Panc1 (cell line): ENCODE data around the gene LMF1. TPM values are rescaled to one million over a fixed set of nuclear protein-coding genes. Genes with fewer than 3 reads are reported as not detected.

Experiments
- ATAC-seq: fragments of 200-7000 bp; cut with Tn5 transposase; 2 replicates; pipeline ENCODE4 v1.9.1; 2020; ENCODE audit warnings: mild to moderate bottlenecking, moderate library complexity
- BruUV-seq: library from RNA; stranded (reverse); fragments of 400-500 nt; replicated peaks from 2 replicates; lab custom pipeline; 2021; lab: Mats Ljungman, UMichigan
- CTCF ChIA-PET: fragments of 300-600 bp; sonication (Branson Sonifier 250); formaldehyde crosslinking; loops from one replicate; lab custom pipeline; 2022; ENCODE audit warnings: antibody characterized with exemption; lab: Charles Lee
- POLR2A ChIA-PET: fragments of 300-600 bp; sonication (Branson Sonifier 250); formaldehyde crosslinking; loops from one replicate; lab custom pipeline; 2022; ENCODE audit warnings: antibody characterized with exemption; lab: Charles Lee
- DNase-seq: peaks from one replicate; pipeline ENCODE4 v3.0.0-alpha.2; 2010; ENCODE audit warnings: low read depth, low spot score
- H3K27ac ChIP-seq: 2 replicates; pipeline ENCODE4 v1.5.1; 2011; ENCODE audit warnings: mild to moderate bottlenecking, low read length, inconsistent platforms
- H3K27me3 ChIP-seq: fragments of 200-500 bp; sonication (Bioruptor generic); 2 replicates; pipeline ENCODE4 v1.6.0; 2014; ENCODE audit warnings: low read length, inconsistent platforms; ENCODE audit not compliant: control insufficient read depth, insufficient read depth
- H3K36me3 ChIP-seq: fragments of 200-500 bp; sonication (Bioruptor generic); 2 replicates; pipeline ENCODE4 v1.5.1; 2014; ENCODE audit warnings: inconsistent platforms, mild to moderate bottlenecking, low read length, moderate library complexity; ENCODE audit not compliant: control insufficient read depth, insufficient read depth
- H3K4me1 ChIP-seq: 2 replicates; pipeline ENCODE4 v1.5.1; 2011; ENCODE audit warnings: inconsistent platforms, mild to moderate bottlenecking, low read length, moderate library complexity; ENCODE audit not compliant: control insufficient read depth, insufficient read depth
- H3K4me3 ChIP-seq, 2 experiments: 2 replicates each; pipeline ENCODE4 v1.5.1; 2011 to 2012; ENCODE audit warnings: low read depth in 2 of 2, low read length in 2 of 2, mild to moderate bottlenecking in 2 of 2, inconsistent platforms in 1 of 2, moderate library complexity in 1 of 2
- H3K9me3 ChIP-seq: fragments of 200-500 bp; sonication (Bioruptor generic); 2 replicates; pipeline ENCODE4 v1.5.1; 2014; ENCODE audit warnings: low read depth, mild to moderate bottlenecking, inconsistent platforms, low read length, moderate library complexity; ENCODE audit not compliant: control insufficient read depth, insufficient read depth
- CTCF ChIP-seq: fragments of 450-650 bp; IDR thresholded peaks from 2 replicates; pipeline ENCODE4 v1.5.1; 2017; ENCODE audit warnings: mild to moderate bottlenecking
- POLR2AphosphoS5 ChIP-seq: IDR thresholded peaks from 2 replicates; pipeline ENCODE4 v1.6.1; 2012; ENCODE audit warnings: mild to moderate bottlenecking, low read depth, low read length, moderate library complexity
- REST ChIP-seq, 2 experiments: IDR thresholded peaks; 2 replicates each; pipeline ENCODE4 v1.6.1; 2011 to 2012; ENCODE audit warnings: low read depth in 2 of 2, control low read depth in 1 of 2, low read length in 1 of 2, mild to moderate bottlenecking in 1 of 2, moderate library complexity in 1 of 2; ENCODE audit not compliant: insufficient read depth in 1 of 2
- SIN3A ChIP-seq: IDR thresholded peaks from 2 replicates; pipeline ENCODE4 v1.6.1; 2012; ENCODE audit warnings: low read depth, mild to moderate bottlenecking, low read length, moderate library complexity, borderline replicate concordance; ENCODE audit not compliant: insufficient read depth
- TCF7L2 ChIP-seq: IDR thresholded peaks from 2 replicates; pipeline ENCODE4 v1.6.1; 2011; ENCODE audit warnings: mild to moderate bottlenecking, low read depth, low read length, inconsistent platforms
- in situ Hi-C: cut with HindIII; loops from 2 replicates; pipeline ENCODE4 v1.10.0; 2016; ENCODE audit warnings: low sequenced_read_pairs, low pct_unique_long_range_greater_than_20kb
- intact Hi-C: fragments of 100-400 bp; cut with micrococcal nuclease; formaldehyde crosslinking; loops from one replicate; pipeline ENCODE4 v1.10.0; 2022; ENCODE audit not compliant: unreplicated experiment
- total RNA-seq: library from RNA; stranded (reverse); gene quantifications from one replicate; pipeline ENCODE4 v1.2.1, GENCODE V29; 2021; ENCODE audit not compliant: unreplicated experiment

Gene LMF1
- total RNA-seq, 1 experiment from 2014 or later: 24.3 TPM

GRCh38 chr16:990516-991291 lies 19.9 kb upstream of the LMF1 start:
- in situ Hi-C loops (no loop called here), intact Hi-C loops (no loop called here)
- H3K9me3 ChIP-seq: no peaks in the 10 kb centered on the region
- TF ChIP-seq TCF7L2: no peak
- TF ChIP-seq REST (IDR thresholded peaks at IDR 0.05; ENCODE audit: insufficient read depth in 1 of 2, low read depth in 2 of 2, low read length in 1 of 2): no peak
- TF ChIP-seq POLR2AphosphoS5: no peak
- TF ChIP-seq CTCF: no peak
- no peak for TF ChIP-seq SIN3A
- CTCF ChIA-PET: no interaction called here
- BruUV-seq: no TSS peak
- no peak overlapping the region for H3K27ac ChIP-seq
- POLR2A ChIA-PET: no interaction called here
- no peak overlapping the region for H3K4me3 ChIP-seq
- ATAC-seq (no peak), DNase-seq (no peak)
- H3K36me3 ChIP-seq: no peaks in the 10 kb centered on the region
- no peaks in the 10 kb centered on the region for H3K4me1 ChIP-seq
- H3K27me3 ChIP-seq: no peaks in the 10 kb centered on the region; the same call in 1 of the 2 replicates

GRCh38 chr16:989354-989814 lies 18.6 kb upstream of the LMF1 start:
- Histone ChIP-seq H3K27ac (no peak overlapping the region), H3K27me3 (no peaks in the 10 kb centered on the region), H3K4me3 (no peak overlapping the region), H3K4me1 (no peaks in the 10 kb centered on the region), H3K36me3 (no peaks in the 10 kb centered on the region), H3K9me3 (no peaks in the 10 kb centered on the region)
- no peak for TF ChIP-seq SIN3A
- TF ChIP-seq REST (IDR thresholded peaks at IDR 0.05; ENCODE audit: insufficient read depth in 1 of 2, low read depth in 2 of 2, low read length in 1 of 2): no peak
- TF ChIP-seq CTCF: no peak
- TF ChIP-seq POLR2AphosphoS5: no peak
- TF ChIP-seq TCF7L2: no peak
- ChIA-PET POLR2A (no interaction called here), CTCF (no interaction called here)
- intact Hi-C loops: no loop called here
- in situ Hi-C loops: no loop called here
- no peak for DNase-seq
- BruUV-seq: no TSS peak
- no peak; the same call in 1 of the 2 replicates for ATAC-seq
